AG04449 (cell line): ENCODE data around the gene ASPG.

Experiments
- CTCF ChIA-PET: fragments of 350-600 bp; formaldehyde crosslinking; extraction: SDS; loops from one replicate; lab custom pipeline; 2021; ENCODE audit warnings: antibody characterized with exemption; lab: Yijun Ruan, JAX
- POLR2A ChIA-PET: fragments of 400-600, 350-600 bp; formaldehyde crosslinking; extraction: SDS; loops from one replicate; lab custom pipeline; 2020; ENCODE audit warnings: antibody characterized with exemption, inconsistent platforms; lab: Yijun Ruan, JAX
- DNase-seq: peaks from one replicate; pipeline ENCODE4 v3.0.0-alpha.2; 2010; ENCODE audit warnings: low read depth, low spot score
- H3K4me3 ChIP-seq: 2 replicates; pipeline ENCODE4 v1.5.1; 2011; ENCODE audit warnings: low read depth, mild to moderate bottlenecking, control low read depth, low read length
- TF ChIP-seq, protein P1 (sequence below): IDR thresholded peaks from one replicate; pipeline ENCODE4 v1.5.1; 2011; ENCODE audit warnings: mild to moderate bottlenecking, moderate library complexity, low read length, control low read depth, inconsistent platforms; ENCODE audit not compliant: insufficient read depth; ENCODE audit errors: missing control alignments

The ASPG gene

DNA sequence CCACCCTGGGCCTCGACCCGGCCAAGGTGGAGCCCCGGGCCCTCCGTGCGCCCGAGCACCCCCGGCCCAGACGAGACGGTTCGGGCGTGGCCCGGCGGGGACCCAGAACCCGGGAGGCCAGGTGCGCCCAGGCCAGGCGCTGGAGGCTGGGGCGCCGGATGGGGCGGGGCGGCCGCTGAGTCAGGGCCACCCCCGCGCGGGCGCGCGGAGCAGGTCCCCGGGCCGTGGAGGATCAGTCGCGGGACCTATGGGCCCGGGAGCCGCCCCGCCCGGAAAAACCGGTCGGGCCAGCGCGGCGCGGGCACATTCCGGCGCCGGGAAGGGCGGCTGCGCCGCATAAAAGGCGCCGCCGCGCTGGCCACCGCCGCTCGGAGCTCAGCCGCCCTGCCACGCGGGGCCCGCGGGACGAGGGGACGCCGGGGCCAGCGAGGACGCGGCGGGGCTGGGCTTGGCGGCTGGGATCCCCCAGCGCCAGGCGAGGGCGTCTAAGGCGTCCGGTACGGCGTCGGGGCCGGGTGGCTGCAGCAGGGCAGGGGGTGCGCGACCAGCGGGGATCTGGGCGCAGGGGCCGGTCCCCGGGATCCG lies 31.3 kb downstream of the ASPG start:
- no peak for DNase-seq
- POLR2A ChIA-PET = no interaction called here
- CTCF ChIA-PET = no interaction called here
- H3K4me3 ChIP-seq = no peak overlapping the region
- TF ChIP-seq, protein P1, sequence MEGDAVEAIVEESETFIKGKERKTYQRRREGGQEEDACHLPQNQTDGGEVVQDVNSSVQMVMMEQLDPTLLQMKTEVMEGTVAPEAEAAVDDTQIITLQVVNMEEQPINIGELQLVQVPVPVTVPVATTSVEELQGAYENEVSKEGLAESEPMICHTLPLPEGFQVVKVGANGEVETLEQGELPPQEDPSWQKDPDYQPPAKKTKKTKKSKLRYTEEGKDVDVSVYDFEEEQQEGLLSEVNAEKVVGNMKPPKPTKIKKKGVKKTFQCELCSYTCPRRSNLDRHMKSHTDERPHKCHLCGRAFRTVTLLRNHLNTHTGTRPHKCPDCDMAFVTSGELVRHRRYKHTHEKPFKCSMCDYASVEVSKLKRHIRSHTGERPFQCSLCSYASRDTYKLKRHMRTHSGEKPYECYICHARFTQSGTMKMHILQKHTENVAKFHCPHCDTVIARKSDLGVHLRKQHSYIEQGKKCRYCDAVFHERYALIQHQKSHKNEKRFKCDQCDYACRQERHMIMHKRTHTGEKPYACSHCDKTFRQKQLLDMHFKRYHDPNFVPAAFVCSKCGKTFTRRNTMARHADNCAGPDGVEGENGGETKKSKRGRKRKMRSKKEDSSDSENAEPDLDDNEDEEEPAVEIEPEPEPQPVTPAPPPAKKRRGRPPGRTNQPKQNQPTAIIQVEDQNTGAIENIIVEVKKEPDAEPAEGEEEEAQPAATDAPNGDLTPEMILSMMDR = no peak

DNA sequence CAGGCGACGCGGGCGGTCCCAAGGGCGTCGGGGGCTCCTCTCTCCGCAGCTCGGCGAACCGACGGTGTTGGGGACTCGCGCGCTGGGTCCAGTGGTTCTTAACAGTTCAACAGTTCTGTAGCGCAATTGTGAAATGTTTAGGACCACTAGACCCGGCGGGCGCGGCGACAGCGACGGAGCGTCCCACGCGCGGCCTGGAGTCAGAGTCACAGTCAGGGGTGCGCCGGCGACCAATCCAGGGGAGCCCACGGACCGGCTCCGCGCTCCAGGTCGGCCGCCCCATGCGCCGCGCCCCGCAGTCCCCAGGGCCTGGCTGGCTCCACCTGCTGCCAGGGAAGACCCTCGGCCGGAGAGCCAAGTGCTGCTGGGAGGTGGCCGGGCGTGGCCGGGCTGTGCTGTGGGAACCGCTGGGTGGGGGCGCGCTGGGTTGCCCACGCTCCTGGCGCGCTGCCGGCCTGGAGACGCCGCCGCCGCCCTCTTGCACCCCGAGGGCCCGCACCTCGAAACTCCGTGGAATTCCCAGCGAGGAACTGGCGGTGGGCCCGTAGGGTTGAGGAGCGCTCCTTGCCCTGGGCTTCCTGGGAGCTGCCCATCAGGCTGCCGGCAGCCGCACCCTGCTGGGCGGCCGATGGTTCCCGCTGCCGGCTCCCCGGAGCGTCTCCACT lies 32.0 kb downstream of the ASPG start:
- DNase-seq = no peak
- ChIA-PET POLR2A (no interaction called here), CTCF (no interaction called here)
- H3K4me3 ChIP-seq = no peak overlapping the region
- TF ChIP-seq, protein P1 = no peak

DNA sequence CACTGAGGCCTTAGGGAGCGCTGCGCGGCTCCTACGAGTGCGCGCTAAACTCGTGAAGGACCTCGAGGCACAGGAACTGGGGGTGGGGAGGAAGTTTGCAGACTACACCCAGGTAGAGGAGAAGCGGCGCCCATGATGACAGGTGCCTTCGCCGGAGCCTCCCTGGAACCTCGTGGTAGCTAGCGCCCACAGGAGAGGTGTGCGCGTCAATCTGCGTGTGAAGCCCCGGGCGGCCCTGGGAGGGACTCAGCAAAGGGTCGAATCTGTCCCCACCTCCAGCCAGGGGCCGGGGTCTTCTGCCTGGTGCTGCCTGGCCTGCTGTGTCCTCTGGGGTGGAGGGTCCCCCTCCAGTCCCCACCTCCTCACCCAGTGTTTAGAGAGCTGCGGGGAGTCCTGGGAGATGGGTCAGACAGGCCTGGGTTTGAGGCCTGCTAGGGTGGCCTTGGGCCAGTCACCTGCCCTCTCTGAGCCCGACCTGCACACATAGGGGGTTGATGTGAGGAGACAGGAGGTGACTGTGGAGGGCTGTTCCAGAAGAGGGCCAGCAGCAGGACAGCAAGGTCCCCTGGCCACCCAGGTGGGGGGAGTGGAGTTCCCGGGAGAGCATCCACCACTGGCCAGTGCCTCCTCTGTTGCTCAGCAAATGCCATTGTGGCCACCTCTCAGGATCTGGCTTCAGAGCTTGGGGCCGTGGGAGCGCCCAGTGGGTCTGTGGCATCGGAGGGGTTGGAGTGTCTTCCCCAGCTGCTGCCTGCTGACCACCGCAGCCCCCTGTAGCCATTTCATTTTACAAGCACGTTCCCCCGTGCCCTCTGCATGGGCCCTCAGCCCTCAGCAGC lies 32.7 kb downstream of the ASPG start:
- DNase-seq = no peak
- CTCF ChIA-PET = no interaction called here

DNA sequence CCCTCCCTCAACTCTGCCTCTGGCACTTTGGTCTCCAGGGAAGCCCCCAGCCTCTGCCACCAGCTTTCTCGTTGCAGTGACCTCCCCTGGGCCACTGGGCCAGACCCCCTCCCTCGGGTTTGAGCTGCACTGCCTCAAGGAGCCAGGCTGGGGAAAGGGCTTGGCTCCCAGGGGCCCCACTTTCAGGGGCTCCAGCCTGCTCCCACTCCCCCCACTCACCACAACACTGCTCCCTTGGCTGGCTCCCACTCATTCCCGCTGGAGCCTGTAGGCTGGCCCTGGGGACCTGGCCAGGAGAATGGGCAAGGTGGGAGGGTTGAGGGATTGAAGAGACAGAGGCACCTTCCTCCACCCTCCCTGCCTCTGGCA lies 33.6 kb downstream of the ASPG start:
- TF ChIP-seq, protein P1 = no peak
- POLR2A ChIA-PET = no interaction called here
- H3K4me3 ChIP-seq = no peak overlapping the region
- DNase-seq = no peak
- CTCF ChIA-PET = no interaction called here

More for the DNA sequence above, 32.7 kb downstream of the ASPG start:
- POLR2A ChIA-PET = no interaction called here
- TF ChIP-seq, protein P1 = no peak
- no peak overlapping the region for H3K4me3 ChIP-seq

DNA sequence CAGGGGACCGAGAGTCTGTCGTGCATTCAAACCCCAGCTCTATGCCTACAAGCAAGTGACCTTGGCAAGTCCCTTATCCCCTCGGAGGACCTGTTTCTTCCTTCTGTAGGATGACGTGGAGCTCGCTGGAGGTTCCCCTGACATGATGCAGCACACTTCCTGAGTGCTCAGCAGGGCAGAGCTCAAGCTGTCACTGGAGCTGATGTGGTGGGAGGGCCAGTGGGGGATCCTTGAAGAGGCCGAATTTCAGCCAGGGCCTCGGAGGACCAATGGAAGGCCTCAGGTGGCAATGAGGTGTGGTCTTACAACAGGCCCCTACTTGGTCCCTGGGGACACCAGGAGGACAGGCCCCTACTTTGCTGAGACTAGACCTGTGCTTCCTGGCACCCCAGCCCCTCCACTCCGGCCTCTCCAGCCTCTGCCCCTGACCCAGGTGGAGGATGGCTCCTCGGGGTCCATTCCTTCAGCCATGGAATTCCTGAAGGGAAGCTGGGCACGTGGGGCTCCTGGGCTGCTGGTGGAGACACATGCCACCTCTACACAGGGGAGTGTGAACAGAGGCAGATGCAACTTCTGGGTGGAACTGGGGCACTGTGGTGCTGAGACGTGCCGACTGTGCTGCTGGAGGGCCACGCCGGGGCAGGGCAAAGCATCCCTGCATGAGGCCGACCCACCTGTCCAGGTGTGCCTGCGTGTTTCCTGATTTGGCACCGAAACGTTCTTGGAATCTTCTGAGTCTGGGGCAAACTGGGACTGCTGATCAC lies 34.2 kb downstream of the ASPG start:
- H3K4me3 ChIP-seq = no peak overlapping the region
- ChIA-PET POLR2A (no interaction called here), CTCF (no interaction called here)
- DNase-seq = no peak
- TF ChIP-seq, protein P1 = no peak
